NCI-H128 (cell line): ENCODE measurements around the gene USP43.
"Not testable (repeated sequence)": the region's sequence is repeated elsewhere in the genome, so short reads cannot be mapped to it uniquely, and the experiment has no call there.

Experiments
- DNase-seq: peaks from one replicate; lab custom pipeline; 2025; ENCODE audit not compliant: unreplicated experiment; lab: John Stamatoyannopoulos, UW

Gene USP43

DNA sequence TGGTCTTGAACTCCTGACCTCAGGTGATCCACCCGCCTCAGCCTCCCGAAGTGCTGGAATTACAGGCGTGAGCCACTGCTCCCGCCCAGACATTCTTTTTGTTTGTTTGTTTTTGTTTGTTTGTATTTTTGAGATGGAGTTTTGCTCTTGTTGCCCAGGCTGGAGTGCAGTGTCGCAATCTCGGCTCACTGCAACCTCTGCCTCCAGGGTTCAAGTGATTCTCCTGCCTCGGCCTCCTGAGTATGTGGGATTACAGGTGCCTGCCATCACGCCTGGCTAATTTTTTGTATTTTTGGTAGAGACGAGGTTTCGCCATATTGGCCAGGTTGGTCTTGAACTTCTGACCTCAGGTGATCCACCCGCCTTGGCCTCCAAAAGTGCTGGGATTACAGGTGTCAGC is 18.2 kb downstream of the USP43 start:
- DNase-seq, result not testable (repeated sequence)

DNA sequence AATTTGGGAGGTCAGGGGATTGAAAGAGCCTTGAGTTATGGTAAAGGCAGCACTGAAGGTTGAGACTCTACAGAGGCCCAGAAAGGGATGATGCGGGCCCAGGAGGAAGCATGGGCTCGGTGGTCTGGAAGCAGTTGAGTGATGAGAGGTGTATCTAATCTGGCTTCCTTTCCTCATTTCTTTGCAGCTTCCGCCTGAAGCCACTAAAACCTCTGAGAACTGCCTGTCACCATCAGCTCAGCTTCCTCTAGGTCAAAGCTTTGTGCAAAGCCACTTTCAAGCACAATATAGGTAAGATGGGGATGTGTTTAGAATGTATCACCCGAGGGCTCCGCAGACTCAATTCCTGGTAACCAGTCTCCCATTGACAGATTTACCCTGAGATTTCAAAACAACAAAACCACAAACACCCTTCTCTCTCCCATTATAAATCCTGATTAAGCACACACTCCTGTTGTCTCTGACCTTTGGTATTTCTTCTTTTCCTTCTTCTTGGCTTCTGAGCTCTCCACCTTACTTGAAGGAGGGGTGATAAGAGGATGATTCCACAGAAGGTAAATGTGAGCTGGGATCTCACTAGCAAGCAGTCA is 21.2 kb downstream of the USP43 start:
- no peak for DNase-seq

DNA sequence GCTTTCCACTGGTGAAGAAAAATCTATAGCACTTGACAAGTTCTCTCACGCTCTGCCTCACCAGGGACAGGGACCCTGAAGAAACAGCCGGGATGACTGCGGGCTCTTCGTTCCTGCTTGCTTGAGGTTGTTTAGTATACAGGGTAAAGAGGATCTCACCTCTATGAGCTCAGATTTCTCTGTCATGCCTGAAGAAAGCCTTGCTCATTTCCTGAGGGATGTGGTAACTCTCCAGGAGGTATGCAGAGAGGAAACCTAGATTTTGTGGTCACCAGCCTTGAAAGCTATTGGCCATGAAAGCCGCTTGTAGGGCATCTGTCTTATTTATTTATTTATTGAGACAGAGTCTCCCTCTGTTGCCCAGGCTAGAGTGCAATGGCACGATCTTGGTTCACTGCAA is 23.2 kb downstream of the USP43 start:
- DNase-seq, result no peak

DNA sequence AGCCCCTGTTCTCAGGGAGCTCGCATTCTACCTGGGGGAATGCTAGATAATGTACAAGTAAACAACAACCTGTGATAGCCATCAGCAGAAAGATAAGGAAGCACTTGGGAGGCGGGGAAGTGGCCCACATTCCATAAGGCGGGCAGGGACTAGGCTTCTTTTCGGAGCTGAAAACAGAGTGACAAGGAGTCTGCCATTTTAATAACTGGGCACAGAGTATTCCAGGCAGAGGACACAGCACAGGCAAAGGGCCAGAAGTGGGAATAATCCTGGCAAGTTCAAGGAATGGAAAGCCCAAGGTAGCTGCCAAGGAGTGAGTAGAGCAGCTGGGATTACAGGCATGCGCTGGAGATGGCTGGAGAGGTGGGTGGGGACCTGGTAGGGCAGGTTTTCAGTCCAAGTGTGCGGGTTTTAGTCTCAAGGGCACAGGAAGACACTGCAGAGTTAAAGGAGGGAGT is 24.3 kb downstream of the USP43 start:
- DNase-seq, result no peak

DNA sequence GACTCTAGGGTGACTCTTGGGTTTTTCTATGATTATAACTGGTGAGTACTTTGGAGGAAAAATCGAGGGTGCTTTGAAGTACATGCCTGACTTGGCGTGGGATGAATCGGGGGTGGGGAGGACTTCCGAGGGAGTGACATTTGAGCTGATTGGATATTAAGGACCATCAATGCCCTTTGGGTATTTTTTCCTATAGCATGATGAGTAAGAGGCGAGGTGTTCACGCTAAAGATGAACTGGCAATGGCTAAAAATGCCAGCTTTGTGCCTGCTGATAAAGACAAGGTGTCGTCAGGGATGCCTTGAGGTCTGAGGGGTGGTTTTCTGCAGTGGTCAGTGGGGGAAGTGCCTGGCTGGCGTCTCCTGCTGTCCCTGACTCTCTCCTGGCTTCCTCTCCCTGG is 25.3 kb downstream of the USP43 start:
- DNase-seq, result no peak

DNA sequence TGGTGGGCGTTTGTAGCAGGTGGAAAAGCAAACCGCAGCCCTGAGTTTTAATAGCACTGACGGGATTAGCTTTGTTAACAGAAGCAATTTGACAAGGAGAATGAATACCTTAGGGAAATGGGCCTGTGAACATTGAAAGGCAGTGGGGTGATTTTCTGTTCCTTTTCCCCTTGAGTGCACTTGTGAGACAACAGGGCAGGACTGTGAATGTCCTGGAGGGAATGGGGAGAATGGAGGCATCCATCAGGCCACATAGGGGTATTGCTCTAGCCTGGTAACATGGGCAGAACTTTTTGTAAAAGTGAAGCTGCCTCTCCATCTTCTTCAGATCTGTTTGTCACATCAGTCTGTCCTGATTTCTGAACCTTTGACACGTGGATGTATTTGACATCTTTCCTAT is 26.2 kb downstream of the USP43 start:
- no peak for DNase-seq

DNA sequence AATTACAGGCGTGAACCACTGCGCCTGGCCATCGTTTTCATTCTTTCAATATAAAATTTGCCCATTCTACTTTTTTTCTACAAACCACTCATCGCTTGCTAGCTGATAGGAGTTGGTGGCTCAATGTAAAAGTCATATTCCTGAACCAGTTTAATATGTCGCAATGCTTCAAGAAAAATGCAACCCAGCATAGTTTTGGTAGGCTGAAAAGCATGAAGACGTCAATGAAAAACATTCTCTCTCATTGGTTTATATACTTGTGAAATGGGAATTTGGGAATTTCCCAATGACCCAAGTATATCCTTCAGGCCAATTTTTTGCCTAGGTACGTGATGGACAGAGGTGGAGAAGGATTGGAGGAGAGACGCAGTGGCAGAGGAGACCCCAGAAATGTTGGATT is 26.9 kb downstream of the USP43 start:
- no peak for DNase-seq

DNA sequence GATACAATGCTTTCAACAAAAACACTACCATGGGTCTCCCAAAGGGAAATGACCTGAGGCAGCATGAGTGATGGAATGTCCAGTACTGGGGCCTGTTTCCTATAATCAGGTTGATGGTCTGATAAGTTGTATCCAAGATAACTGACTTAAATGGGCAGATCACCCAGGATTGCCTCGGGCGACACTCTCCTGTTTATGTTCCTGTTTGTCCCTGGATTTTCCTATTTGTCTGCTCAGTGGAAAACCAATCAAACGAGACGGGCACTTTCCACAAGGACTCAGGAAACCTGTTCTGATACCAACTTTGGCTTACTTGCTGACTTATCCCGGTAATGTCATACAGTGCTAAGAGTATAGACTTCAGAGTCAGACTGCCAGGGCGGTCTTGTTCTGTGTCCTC is 27.4 kb downstream of the USP43 start:
- no peak for DNase-seq

DNA sequence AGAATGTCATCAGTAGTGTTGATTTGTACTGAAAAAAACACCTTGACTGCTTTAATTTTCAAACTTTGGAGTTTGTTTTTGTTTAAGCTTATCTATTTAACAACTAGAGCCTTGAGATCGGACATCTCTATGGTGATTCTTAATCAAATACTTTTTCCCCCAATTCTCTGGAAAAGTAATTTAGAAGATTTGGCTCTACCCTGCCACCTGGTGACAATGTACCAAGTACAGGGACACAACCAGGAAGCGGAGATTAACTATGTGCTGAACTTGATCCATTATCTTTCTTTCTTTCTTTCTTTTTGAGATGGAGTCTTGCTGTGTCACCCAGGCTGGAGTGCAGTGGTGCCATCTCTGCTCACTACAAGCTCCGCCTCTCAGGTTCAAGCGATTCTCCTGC is 30.8 kb downstream of the USP43 start:
- no peak for DNase-seq

DNA sequence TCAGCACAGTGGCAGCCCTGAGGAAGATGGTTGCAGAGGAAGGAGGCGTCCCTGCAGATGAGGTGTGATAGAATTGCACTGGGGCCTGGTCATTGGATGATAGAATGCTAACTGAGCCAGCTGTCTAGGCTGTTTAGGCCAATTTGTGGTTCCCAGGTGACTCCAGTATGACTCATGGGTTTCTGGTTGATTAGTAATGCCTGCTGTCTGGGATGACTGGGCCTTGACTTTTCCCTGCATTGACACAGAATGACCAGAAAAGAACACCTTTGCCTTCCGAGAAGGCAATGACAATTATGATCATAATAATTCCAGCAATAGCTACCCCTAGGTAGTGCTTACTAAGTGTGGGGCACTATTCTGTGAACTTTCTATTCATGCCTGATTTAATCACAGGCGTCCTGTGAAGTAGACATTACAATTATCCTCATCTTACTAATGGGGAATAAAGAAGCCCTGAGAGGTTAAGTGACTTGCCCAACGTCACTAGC is 31.5 kb downstream of the USP43 start:
- no peak for DNase-seq

DNA sequence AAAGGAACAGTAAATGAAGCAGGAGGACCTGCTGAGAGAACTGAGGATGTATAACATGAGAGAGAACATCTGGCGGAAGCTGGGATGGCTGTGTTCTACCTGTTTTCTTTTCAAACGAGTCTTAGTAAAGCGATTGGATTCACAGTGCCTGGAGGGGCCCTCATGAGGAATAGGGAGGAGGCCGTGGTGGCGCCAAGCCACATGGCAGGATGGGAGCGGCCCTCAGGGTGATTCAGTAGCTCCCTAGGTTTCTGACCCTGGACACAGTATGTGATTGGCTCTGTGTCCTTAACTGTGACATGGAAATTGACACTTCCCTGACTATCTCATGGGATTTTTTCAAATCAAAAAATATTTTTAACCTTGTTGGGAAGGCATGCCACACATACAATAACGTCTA is 32.1 kb downstream of the USP43 start:
- no peak for DNase-seq

DNA sequence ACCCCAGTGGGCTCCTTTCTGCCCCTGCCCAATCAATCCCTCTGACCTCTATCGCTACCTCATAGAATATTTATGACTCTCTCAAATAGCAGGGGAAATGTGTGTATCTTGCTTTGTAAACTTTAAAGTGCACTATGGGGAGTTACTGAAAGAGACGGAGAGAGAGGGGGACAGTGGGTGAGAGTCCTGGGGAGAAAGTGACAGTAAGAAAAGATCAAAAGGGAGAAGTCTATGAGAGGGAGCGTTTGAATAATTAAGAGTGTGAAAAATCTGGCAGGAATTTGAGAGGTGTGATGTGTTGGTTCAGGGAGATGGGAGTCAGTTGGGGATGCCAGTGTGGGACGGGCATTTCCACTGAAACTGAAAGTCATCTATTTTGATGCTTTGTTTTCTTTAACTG is 32.6 kb downstream of the USP43 start:
- DNase-seq, result no peak

DNA sequence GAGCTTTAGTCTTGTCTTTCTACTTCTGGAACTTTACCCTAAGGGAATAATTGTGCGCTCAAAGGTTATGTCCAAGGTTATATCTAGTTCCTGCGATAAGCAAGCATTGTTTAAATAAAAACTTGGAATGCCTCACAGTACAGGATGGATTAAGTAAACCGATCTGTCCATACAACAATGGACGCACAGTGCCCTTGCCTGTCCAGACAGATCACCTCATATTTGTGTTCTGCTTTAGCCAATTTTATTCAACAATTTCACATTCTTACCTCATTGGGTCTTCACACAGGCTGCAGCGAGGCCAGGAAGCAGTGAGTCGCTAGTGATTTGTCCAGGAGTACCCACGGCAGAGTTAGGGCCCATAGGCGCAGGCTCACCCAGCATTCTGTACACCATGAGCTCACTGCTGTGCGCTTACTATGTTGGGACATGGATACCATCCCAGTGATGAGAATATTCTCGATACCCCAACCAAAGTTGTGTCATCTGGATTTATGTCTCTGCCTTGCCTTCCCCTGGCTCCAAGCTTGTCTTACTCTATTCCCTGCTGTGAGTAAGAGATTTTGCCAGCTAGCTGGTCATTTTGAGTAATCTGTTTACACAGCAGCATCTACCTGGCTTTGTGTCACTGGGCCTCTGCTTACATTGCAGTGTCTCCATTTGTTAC is 39.8 kb downstream of the USP43 start:
- no peak for DNase-seq

DNA sequence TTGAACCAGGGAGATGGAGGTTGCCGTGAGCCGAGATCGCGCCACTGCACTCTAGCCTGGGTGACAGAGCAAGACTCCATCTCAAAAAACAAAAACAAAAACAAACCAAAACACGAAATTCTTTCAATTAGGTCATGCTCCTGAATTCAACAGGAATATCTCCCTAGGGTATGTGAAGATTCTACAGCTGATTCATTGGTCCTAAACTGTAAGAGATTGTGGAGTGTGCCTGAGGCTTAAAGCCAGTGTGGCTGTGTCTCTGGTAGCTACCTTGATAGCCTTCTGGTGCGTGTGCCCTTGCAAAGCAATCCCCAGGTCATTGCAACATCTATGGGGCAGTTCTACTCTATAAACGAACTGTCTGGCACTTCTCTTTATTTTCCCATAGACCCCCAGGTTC is 48.4 kb downstream of the USP43 start:
- no peak for DNase-seq

DNA sequence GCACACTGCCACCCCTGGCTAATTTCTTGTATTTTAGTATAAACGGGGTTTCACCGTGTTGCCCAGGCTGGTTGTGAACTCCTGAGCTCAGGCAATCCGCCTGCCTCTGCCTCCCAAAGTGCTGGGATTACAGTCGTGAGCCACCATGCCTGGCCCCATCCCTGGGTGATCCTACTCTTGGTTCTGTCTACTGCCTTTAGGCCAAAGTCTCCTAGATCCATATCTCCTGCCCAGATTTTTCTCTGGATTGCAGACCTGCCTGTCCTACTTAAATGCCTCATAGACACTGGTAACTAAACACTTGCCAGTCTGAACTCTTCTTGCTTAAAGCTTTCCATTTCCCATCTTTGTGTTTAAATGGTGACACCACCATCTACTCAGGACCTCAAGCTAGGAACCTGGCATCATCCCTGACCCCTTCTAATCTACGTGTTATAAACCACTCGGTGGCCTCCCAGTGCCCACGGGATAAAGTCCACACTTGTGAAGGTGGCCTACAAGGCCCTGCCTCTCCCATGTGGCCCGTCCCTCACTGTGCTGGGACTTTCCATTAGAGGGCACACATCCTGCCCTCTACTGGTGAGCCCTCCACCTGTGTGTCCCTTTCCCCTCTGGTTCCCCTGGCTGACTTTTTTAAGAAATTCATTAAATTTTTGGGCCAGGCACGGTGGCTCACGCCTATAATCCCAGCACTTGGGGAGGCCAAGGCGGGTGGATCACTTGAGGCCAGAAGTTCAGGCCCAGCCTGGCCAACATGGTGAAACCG is 51.1 kb downstream of the USP43 start:
- DNase-seq, result no peak

DNA sequence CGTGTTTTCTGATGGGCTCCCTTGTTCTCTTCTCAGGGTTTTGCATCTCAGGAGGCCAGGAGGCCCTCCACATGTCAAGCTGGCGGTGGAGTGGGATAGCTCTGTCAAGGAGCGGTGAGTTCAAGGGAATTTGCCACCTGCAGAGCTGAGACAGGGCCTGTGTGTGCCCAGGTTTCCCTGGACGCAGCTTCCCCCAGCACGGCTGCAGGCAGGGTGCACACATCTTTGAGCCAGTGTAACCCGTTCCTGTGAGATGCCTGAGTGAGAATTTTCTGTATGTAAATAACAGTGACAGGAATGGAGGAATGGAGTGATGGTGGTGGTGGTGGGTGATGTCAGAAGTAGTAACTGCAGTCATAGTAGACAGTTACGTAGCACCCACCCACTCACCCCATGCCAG is 54.8 kb downstream of the USP43 start:
- no peak for DNase-seq

DNA sequence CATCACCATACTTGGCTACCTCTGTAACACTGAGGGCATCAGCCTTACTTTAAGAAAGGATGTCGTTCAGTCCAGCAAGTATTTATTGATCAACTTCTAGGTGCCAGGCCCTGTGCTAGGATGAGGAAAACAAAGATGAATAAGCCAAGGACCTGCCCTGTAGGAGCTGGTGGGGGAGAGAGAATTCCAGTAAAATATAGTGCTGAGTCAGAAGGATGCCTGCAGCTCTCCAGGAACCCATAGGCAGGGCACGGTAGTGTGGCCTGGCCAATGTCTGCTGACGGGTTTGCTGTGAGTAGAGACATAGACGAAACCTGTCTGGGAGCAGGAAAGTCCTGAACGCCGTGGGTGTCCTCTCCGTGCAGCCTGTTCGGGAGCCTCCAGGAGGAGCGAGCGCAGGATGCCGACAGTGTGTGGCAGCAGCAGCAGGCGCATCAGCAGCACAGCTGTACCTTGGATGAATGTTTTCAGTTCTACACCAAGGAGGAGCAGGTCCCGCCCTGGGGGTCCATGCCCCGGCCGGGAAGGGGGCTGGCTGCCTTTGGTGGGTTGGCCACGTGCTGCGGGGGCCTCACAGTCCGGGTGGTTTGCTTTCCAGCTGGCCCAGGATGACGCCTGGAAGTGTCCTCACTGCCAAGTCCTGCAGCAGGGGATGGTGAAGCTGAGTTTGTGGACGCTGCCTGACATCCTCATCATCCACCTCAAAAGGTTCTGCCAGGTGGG is 55.6 kb downstream of the USP43 start:
- no peak for DNase-seq

DNA sequence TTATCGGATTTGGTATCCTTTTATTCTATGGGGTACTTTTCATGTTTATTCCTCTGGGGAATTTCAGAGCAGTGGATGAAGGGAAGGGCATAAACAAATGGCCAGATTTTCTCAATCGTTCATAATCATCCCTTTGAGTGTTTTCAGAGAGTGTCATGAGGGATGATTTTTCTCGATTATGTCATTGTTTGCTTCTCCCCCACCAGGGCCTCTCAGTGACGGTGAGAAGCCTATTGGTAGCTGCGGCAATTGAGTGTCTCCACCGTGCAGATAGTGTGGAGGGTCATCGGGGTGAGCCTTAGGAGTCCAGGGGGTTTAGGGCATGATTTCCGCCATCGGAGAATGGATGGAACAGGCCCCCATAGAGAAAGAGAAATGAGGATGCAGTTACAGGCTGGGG is 57.2 kb downstream of the USP43 start:
- DNase-seq, result no peak

DNA sequence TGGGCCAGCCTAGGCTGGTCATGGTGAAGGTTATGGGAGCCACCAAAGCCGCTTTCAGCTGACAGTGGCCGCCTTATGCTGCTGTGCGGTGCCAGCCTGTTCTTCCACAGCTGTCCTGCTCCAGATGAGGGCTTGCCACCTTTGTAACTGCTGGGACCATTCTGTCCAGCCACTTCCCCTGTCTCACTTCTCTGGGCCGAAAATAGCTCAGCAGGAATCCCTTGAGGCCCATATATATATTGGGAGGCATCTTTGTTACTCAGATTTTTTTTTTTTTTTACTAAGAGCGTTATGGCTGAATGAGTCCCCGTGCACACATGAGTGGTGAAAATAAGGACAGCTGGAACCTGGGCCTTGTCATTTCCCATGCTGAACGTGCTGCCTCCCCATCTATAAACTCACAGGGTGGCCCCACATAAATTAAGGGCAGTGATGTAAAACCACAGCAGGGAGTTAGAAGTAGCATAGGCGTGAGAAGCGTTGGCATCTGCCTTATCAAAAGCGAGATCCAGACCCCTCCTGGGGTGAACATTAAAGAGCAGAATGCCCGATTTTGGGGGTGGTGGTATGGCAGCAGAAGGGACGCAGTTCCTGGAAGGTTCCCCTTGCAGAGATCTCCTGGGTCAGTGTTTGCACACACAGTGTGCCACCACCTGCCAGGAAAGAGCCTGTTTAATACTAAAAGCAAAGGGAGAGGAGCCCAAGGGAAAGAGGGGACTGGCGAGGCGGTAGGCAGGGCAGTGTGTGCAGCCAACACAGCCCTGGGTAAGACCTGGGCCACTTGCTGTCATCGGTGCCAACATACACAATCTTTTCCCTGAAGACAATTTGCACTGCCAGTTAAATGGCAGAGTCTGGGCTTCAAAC is 57.8 kb downstream of the USP43 start:
- DNase-seq, result no peak

DNA sequence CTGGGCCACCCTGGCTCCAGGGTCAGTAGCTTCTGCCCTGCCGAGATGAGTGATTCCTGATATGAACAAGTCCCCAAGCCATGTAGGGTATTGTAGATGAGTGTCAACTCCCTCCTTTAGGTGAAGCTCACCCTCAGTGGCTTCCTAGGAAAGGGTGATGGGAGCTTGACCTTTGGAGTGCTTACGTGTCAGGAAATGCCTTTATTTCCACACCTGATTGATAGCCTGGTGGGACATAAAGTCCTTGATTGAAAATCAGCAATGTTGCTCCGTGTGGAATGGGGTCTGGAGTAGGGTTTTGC is 58.4 kb downstream of the USP43 start:
- no peak for DNase-seq

DNA sequence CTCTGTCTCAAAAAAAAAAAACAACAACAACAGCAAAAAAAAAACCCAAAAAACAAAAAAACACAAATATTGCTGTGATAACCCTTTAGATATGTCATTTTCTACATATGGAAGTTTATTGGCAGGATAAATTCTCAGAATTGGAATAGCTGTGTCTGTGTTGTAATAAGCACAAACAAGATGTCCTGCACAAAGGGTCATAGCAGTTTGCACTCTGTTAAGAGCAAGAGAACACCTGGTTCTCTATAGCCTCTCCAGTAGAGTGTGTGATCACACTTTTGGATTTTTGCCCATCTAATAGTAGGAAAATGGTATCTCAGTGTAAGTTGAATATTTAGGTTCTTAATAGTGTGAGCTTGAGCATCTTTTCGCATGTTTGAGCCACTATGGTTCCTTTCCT is 60.4 kb downstream of the USP43 start:
- no peak for DNase-seq
